ENCODE results near the gene UBE3A.

- no peak for TF ChIP-seq CTCF (IDR thresholded peaks at IDR 0.05)
- no peak for TF ChIP-seq POLR2A (IDR thresholded peaks at IDR 0.05)
These were observed 20.6 kb downstream of the UBE3A start for GRCh38 chr15:25418202-25418601.

Data from lower leg skin (tissue), 3 donors.